ENCODE data around the gene ACP2. TPM values are rescaled to one million over a fixed set of nuclear protein-coding genes. Genes with fewer than 3 reads are reported as not detected.

Gene ACP2
- total RNA-seq, 2 experiments from 2014 or later: 16.8 to 17.2 TPM

DNA sequence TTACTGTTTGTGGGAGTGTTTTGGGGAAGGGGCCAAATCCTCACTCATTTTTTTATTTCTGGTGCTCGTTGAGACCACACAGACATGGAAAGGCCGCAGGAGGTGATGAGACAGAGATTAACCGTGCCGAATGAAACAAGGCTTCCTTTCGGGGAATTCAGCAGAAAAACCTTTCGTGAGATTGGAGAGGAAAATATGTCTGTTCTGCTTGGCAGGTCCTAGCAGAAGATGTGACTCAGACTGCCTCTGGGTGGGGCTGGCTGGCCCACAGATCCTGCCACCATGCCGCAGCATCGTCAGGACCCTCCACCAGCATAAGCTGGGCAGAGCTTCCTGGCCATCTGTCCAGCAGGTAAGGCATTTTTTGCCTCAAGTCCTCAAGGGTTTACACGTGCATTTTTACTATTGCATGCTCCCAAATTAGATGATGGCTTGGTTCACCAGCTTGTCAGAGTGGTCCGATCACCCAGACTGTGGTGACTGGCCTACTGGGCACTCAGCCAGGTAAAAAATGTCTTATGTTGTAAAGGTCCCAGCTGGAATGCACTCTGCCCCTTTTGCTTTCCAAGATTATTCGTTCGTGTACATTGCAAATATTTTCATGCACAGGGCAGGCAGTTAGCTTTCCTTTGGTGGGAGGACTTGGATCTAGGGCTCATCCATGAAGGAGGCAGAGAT lies 32.4 kb downstream of the ACP2 start:
- Mint-ChIP-seq H3K4me1 (ENCODE audit: low read depth) (peaks cover 38% of the 10 kb centered on the region), H3K27ac (peak overlapping the region; percentile 97), H3K4me3 (peak overlapping the region; percentile 100), H3K27me3 (no peaks in the 10 kb centered on the region), H3K9me3 (no peaks in the 10 kb centered on the region), H3K36me3 (ENCODE audit: low read depth) (peaks cover 46% of the 10 kb centered on the region)
- peaks cover 32% of the 10 kb centered on the region for H3K36me3 ChIP-seq (ENCODE audit: insufficient read depth, low read length)
- DNase-seq (peak; percentile 4 to 81 (median 34)), ATAC-seq (ENCODE audit: poor library complexity) (no peak)
- intact Hi-C loops (cut with DNase I, micrococcal nuclease): loop anchor here in 1 of 2 experiments (1.0 to 2.0 kb wide), 2 partner anchors 19 to 32 kb away; partner anchors contain the start of gene ACP2
- H3K9me3 ChIP-seq (ENCODE audit: control insufficient read depth in 1 of 2, insufficient read depth in 1 of 2, low read length in 2 of 2): no peaks in the 10 kb centered on the region
- ChIA-PET POLR2A (interaction anchor here (0.7 to 3.7 kb wide), 11 partner anchors 8 to 632 kb away, joined by 3 to 63 read pairs (median 17); partner anchors contain the start of genes ACP2, MADD, NUP160 and PACSIN3), CTCF (interaction anchor here (0.9 to 2.8 kb wide), 3 partner anchors 8 to 52 kb away, joined by 3 to 15 read pairs (median 5); partner anchors contain the start of gene ACP2)
- TF ChIP-seq, protein P1, sequence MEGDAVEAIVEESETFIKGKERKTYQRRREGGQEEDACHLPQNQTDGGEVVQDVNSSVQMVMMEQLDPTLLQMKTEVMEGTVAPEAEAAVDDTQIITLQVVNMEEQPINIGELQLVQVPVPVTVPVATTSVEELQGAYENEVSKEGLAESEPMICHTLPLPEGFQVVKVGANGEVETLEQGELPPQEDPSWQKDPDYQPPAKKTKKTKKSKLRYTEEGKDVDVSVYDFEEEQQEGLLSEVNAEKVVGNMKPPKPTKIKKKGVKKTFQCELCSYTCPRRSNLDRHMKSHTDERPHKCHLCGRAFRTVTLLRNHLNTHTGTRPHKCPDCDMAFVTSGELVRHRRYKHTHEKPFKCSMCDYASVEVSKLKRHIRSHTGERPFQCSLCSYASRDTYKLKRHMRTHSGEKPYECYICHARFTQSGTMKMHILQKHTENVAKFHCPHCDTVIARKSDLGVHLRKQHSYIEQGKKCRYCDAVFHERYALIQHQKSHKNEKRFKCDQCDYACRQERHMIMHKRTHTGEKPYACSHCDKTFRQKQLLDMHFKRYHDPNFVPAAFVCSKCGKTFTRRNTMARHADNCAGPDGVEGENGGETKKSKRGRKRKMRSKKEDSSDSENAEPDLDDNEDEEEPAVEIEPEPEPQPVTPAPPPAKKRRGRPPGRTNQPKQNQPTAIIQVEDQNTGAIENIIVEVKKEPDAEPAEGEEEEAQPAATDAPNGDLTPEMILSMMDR (IDR thresholded peaks at IDR 0.05): no peak
- H3K27ac ChIP-seq (ENCODE audit: low read depth in 1 of 2, low read length in 2 of 2): peak overlapping the region; percentile 80 to 82
- peak overlapping the region; percentile 67 for H3K4me3 ChIP-seq (ENCODE audit: low read length)
- H3K4me1 ChIP-seq (ENCODE audit: insufficient read depth, low read length): peaks cover 32% of the 10 kb centered on the region
- no peaks in the 10 kb centered on the region for H3K27me3 ChIP-seq (ENCODE audit: control insufficient read depth in 1 of 2, insufficient read depth in 2 of 2, low read length in 2 of 2)

DNA sequence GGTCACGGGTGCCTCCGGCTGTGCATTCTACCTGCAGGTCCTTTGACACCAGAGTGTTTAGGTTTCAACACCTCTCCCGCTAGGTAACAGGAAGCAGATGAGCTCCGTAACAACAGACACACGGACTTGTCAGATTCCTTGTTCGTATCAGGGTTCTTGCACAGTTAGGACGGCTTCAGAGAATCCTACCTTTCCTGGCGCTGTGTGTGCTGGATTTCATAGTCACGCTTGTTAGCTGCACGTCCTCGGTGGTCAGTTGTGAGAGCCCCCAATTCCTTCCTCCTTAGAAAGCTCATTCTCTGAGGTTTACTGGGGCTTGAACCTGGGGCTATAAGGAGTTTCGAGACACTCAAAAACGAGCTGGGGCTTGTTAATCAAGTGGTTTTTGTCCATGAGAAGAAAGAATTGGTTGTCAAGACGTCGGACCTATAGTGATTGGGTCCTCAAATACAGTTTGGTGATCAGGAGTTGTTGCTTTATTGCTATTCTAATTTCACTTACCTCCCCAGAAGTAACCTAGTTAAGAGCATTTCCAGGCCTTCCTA lies 33.2 kb downstream of the ACP2 start:
- ATAC-seq (ENCODE audit: poor library complexity) (no peak), DNase-seq (peak in 1 of 14 experiments; percentile 73)
- no peaks in the 10 kb centered on the region for H3K27me3 ChIP-seq (ENCODE audit: control insufficient read depth in 1 of 2, insufficient read depth in 2 of 2, low read length in 2 of 2)
- H3K4me3 ChIP-seq (ENCODE audit: low read length): peak overlapping the region; percentile 67
- intact Hi-C loops (cut with DNase I, micrococcal nuclease): loop anchor here (1.0 to 2.0 kb wide), 4 partner anchors 19 to 54 kb away; partner anchors contain the start of genes ACP2 (in 1 of the 2) and ARFGAP2 (in 1 of the 2)
- no peaks in the 10 kb centered on the region for H3K9me3 ChIP-seq (ENCODE audit: control insufficient read depth in 1 of 2, insufficient read depth in 1 of 2, low read length in 2 of 2)
- H3K4me1 ChIP-seq (ENCODE audit: insufficient read depth, low read length): peaks cover 32% of the 10 kb centered on the region
- CTCF ChIA-PET: interaction anchor here (0.6 to 2.8 kb wide), 5 partner anchors 9 to 62 kb away, joined by 3 to 15 read pairs (median 5); partner anchors contain the start of genes ACP2 and ARFGAP2
- Mint-ChIP-seq H3K4me3 (peak overlapping the region; percentile 100), H3K27ac (peak overlapping the region; percentile 97), H3K9me3 (no peaks in the 10 kb centered on the region), H3K36me3 (ENCODE audit: low read depth) (peaks cover 43% of the 10 kb centered on the region), H3K4me1 (ENCODE audit: low read depth) (peaks cover 38% of the 10 kb centered on the region), H3K27me3 (no peaks in the 10 kb centered on the region)
- TF ChIP-seq, protein P1 (IDR thresholded peaks at IDR 0.05): no peak
- peaks cover 30% of the 10 kb centered on the region for H3K36me3 ChIP-seq (ENCODE audit: insufficient read depth, low read length)
- POLR2A ChIA-PET: interaction anchor here (0.6 to 3.7 kb wide), 25 partner anchors 9 to 867 kb away, joined by 3 to 63 read pairs (median 5); partner anchors contain the start of genes ACP2, ARFGAP2, ATG13 and HARBI1
- H3K27ac ChIP-seq (ENCODE audit: low read depth in 1 of 2, low read length in 2 of 2): peak overlapping the region; percentile 80 to 82

DNA sequence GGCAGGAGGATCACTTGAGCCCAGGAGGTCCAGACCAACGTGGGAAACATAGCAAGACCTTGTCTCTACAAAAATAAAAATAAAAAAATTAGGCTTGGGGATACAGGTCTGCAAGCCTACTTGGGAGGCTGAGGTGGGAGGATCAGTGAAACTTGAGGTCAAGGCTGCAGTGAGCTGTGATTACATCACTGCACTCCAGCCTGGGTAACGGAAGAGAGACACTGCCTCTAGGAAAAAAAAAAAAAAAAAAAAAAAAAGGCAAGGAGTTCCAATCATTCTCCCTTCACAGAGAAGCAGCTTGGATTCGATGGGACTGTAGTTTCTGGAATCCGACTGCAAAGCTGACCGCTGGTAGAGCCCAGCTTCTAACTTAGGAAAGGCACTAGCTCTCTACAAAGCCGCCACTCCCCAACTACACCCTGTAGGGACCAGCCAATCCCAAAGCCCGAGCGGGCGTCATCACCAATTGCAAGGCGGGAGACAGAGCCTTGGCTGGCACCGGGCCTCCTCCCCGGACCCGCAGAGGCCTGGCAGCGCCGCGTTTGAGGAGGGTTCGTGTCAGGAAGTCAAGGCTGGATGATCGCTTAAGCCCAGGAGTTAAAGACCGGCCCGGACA lies 34.6 kb downstream of the ACP2 start:
- TF ChIP-seq, protein P1 (IDR thresholded peaks at IDR 0.05): no peak
- Mint-ChIP-seq H3K4me3 (peak overlapping the region; percentile 100), H3K9me3 (no peaks in the 10 kb centered on the region), H3K4me1 (ENCODE audit: low read depth) (peaks cover 38% of the 10 kb centered on the region), H3K36me3 (ENCODE audit: low read depth) (peaks cover 37% of the 10 kb centered on the region), H3K27me3 (no peaks in the 10 kb centered on the region), H3K27ac (peak overlapping the region; percentile 97)
- peak overlapping the region; percentile 67 for H3K4me3 ChIP-seq (ENCODE audit: low read length)
- no peaks in the 10 kb centered on the region for H3K27me3 ChIP-seq (ENCODE audit: control insufficient read depth in 1 of 2, insufficient read depth in 2 of 2, low read length in 2 of 2)
- intact Hi-C loops (cut with DNase I, micrococcal nuclease): loop anchor here (1.0 to 5.0 kb wide), 5 partner anchors 35 to 512 kb away; partner anchors contain the start of genes ACP2 (in 1 of the 2), ARFGAP2 (in 1 of the 2), ARHGAP1 (in 1 of the 2) and ZNF408 (in 1 of the 2)
- no peaks in the 10 kb centered on the region for H3K9me3 ChIP-seq (ENCODE audit: control insufficient read depth in 1 of 2, insufficient read depth in 1 of 2, low read length in 2 of 2)
- peak; percentile 68 to 92 (median 78) for DNase-seq
- ATAC-seq (ENCODE audit: poor library complexity): peak; percentile 70
- peaks cover 32% of the 10 kb centered on the region for H3K4me1 ChIP-seq (ENCODE audit: insufficient read depth, low read length)
- peak overlapping the region; percentile 80 to 91 for H3K27ac ChIP-seq (ENCODE audit: low read depth in 1 of 2, low read length in 2 of 2)
- POLR2A ChIA-PET: interaction anchor here (0.8 to 3.7 kb wide), 26 partner anchors 13 to 1296 kb away, joined by 3 to 63 read pairs (median 4); partner anchors contain the start of genes ACP2, ARFGAP2, MADD and NR1H3
- CTCF ChIA-PET: interaction anchor here (0.7 to 2.8 kb wide), 4 partner anchors 21 to 54 kb away, joined by 3 to 15 read pairs (median 4); partner anchors contain the start of genes ACP2 and ARFGAP2
- peaks cover 17% of the 10 kb centered on the region for H3K36me3 ChIP-seq (ENCODE audit: insufficient read depth, low read length)
